Inflammatory macrophage treated with lipopolysaccharide for 1 hour (primary cell): ENCODE results near the gene BORCS6.
"Not testable (repeated sequence)": the region's sequence is repeated elsewhere in the genome, so short reads cannot be mapped to it uniquely, and the experiment has no call there.

ENCODE experiments used
- DNase-seq, 2 donors: peaks; one replicate each; pipeline ENCODE4 v3.0.0-alpha.2; 2020 to 2022

The BORCS6 gene

DNA sequence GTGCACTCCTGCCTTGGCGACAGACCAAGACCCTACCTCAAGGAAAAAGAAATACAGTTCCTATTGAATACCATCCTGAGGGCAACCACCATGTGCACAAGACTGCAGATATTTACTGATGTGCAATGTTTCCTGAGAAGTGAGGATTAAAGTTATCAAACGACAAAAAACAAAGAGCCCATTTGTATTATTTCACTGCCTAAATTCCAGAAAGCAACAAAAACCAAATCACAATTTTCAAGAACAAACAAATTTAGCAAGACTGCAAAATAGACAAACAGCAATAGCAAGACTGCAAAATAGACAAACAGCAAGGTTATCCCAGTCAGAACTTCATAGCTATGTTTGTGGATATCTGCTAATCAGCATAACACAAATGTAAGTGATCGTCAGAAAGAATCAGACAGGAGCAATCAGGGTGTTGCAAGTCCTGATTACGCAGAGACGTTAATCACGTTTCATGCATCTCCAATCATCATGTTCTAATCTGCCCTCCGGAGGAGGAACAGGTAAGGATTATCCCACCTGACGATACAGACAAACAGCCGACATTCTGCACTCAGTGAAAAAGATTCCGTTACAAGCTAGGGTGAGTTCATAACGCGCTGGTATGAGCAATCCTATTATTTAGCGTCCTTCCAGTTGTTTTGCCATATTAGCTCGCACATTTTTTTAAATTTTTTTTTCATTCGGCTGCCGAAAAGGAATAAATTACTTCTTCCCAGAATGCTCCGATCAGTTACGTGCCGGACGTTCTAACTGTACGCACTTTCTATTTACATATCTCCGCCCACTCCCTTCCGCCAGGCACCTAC, 16.7 kb downstream of the BORCS6 start:
- DNase-seq: peak; percentile 96 to 98

DNA sequence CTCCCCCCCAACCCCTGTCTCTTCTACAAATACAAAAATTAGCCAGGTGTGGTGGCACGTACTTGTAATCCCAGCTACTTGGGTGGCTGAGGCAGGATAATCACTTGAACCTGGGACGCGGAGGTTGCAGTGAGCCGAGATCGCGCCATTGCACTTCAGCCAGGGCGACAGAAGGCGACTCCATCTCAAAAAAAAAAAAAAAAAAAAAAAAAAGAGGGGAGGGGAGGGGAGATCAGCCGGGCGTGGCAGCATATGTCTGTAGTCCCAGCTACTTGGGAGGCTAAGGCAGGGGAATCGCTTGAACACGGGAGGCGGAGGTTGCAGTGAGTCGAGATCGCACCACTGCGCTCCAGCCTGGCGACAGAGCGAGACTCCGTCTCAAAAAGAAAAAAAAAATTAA, 19.8 kb downstream of the BORCS6 start:
- DNase-seq: not testable (repeated sequence)

DNA sequence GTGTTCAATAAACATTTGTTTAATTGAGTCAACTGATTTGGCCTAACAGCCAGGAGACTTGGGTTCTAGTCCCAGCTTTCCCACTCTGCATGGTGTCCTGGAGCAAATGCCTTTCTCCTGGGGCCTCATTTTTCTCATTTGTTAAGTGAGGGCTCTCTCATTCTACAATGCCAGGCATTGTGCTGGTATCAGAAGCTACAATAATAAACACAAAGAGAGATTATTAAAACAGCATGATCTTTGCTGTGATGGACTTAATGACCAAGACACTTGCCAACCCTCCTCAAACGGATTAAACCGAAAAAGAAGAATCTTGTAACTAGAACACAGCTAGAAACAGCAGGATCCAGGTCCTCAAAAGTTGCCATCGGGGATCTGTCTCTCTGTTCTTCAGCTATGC, 22.5 kb downstream of the BORCS6 start:
- DNase-seq: no peak

- no peak for DNase-seq
Measured at GRCh38 chr17:8166731-8167130, 23.2 kb downstream of the BORCS6 start.

DNA sequence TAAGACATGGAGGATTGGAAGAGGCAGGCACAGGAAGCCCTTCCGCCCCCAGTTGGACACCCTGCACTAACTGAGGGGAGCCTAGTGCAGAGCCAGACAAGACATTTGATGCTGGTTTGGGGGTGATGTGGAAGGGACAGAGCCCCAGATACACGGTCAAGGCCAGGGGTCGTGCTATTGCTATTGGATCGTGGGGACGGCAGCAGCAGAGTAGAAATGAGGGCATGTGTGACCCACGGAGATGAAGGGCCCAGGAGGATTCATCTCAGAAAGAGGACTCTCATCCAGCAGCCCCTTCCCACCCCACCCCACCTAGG, 25.2 kb downstream of the BORCS6 start:
- no peak for DNase-seq

GRCh38 chr17:8163978-8164814, 25.8 kb downstream of the BORCS6 start:
- peak; percentile 59 to 70 for DNase-seq

DNA sequence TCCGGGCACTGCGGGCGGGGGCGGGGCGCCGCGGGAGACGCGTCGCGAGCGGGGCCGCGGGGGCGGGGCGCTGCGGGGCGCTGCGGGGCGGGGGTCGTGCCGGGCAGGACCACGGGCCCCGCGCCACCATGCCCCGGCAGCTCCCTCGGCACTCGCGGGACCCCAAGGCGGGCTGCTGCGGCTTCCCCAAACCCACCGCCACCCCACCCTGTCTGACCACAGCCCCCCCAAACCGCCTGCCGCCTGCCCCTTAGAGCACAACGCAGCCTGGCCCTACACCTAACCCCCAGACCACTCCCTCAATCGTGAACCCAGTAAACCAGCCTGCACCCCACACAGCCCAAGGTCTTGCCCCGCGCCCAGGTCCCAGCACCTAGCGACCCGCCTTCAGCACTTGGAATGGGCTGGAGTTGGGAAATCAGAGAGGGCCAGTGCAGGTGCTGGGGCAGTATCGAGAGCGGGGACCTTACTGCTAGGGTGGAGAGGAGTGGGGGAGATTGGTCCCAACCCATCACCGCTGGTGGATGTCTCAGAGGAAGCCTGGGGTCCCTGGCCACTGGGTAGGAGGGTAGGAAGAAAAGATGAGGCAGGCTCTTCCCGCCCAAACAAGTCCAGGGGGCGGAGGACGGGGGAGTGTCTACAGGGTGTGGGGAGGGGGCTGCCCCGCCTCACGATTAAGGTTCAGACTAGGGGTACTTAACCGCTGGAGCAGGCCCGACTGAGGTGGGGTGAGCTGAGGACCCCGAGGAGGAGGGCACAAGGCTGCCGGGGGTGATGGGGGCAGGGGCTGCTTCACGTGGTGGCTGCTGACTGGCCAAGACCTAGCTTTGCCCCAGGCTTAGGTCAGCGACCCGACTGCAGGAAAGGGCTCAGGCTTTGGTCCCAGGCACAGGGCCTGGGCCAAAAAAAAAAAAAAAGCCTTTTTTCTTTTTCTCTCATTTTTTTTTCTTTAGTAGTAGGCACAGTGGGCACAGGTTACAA, 26.7 kb downstream of the BORCS6 start:
- no peak for DNase-seq

GRCh38 chr17:8162233-8162996, 27.6 kb downstream of the BORCS6 start, which contains the start of gene VAMP2:
Gene VAMP2 (minus strand): TSS chr17:8162948. CDS start chr17:8162879, 69 bp downstream.
- DNase-seq: peak; percentile 57 to 79

DNA sequence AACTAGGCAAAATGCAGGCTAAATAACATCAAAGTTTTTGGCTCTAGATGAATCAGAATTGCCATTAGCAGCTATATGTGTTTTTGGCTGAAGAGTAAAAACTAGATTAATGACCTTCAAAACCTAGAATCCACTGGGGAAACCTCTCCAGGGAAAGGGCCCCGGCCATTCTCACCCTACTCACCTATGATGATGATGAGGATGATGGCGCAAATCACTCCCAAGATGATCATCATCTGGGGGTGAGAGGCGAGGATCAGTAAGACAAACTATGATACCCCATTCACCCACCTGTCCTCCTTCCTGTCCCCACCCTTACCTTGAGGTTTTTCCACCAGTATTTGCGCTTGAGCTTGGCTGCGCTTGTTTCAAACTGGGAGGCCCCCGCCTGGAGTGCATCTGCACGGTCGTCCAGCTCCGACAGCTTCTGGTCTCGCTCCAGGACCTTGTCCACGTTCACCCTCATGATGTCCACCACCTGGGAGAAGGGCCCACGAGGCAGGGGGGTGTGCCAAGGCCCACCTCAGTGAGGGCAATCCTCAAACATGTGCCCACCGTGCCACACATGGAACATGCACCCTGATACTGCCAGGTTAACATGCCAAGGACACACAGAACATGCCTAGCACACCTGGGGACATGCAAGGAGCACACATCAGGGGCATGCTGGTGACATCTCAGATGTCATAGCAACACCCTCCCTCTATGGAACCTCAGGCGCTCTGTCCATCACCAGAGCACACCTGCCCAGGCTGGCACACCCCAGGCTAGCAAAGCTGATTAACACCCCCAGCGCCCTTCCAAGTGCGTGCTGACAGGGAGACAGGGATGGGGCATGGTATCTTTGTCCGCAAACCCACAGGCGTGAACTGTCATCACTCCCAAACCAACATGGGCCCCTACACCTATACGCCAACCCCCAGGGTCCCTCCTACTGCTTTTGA, 28.4 kb downstream of the BORCS6 start:
- DNase-seq: no peak

GRCh38 chr17:8160741-8161221, 29.2 kb downstream of the BORCS6 start:
- DNase-seq: no peak

DNA sequence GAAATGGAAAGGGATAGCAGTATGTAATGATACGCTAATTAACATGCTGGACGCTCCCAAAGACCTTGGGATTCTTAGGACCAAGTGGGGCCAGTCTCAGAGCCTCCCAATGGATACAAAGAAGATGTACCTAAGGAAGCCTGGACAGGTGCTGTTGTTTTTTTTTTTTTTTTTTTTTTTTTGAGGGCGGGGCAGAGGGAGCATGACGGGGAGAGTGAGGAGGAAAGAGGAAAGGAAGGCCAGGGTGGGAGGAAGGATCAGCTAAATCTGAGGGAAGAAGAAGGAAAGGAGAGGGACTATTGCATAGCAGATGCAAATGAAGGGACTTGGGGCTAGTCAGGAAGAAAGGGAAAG, 29.8 kb downstream of the BORCS6 start:
- no peak for DNase-seq

DNA sequence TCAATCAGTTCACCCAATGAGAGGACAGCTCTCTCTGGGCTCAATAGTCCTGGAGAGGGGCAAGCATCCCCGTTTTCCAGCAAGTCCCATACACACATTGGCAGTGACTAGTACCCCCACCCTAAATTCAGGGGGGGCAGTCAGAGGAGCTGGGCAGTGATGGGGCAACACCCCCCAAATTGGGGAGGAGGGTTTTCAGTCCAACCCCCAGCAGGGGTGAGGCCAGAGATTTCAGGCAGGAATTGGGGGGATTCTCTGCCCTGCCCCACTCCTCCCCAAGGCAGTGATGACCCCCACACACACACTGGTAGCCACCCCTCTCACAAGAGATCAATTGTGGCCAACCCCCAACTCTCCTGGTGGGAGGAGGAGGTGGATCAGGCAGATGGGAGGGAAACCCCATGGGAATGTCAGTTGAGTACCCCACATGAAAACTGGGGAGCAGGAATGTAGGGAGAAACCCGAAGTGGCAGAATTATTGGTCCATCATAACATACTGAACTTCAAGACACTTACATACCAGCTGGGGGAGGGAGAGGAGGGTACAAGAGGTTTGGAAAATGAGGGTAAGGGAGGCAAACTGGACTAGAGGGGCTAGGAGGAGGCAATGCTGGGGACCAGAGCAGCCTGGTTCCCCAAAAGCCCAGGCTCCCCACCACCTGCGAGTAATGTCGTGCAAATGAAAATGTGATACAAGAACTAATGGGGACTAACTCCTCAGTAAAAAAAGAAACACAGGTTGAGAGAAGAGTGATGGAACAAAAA, 30.3 kb downstream of the BORCS6 start:
- no peak for DNase-seq

GRCh38 chr17:8159032-8159400, 31.0 kb downstream of the BORCS6 start:
- DNase-seq: no peak

- DNase-seq: peak; percentile 87 to 100
Measured at GRCh38 chr17:8158267-8159031, 31.5 kb downstream of the BORCS6 start.

DNA sequence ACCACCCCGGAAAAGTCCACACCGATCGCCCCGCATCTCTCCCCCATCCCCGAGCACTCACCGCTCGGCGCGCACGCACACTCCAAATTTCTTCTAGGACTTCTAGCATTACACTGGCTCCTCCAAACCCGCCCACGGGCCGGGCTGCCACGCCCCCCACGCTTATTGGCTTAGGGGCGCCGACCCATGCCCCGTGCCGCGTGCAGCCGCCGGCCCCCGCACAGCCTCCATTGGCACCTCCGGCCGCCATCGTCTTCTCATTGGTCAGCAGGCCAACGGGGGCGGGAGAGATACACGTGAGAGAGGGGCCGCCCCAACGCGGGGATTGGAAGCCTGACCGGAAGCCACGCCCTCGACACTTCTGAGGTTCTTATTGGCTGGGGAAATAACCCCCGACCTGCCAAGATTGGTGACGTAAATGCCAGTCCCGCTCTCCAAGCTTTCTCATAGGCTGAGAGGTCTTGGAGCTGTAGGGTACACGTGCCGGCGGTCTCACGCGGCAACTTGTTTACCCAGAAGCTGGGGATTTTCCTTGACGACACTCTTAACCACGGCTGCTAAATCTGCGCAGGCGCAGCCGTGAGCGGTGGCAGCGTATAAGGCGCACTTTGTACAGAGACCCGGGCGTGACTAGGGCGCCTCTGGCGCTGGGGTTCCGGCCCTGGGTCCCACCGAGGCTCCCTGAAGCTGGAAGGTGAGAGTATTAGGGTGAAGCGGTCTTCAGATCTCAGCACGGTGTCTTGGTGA, 33.6 kb downstream of the BORCS6 start:
- peak; percentile 99 to 100 for DNase-seq

DNA sequence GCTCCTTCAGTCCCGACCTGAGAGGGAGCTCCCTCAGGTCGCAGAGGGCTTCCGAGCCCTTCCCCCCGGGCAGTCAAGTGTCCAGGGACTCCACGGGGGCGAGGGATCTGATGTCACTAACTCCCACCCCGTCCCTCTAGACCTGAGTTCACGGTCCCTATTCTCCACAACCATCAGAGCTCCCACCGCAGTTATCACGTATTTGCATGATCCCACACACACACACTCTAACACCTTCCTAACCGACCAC, 34.1 kb downstream of the BORCS6 start:
- no peak for DNase-seq

DNA sequence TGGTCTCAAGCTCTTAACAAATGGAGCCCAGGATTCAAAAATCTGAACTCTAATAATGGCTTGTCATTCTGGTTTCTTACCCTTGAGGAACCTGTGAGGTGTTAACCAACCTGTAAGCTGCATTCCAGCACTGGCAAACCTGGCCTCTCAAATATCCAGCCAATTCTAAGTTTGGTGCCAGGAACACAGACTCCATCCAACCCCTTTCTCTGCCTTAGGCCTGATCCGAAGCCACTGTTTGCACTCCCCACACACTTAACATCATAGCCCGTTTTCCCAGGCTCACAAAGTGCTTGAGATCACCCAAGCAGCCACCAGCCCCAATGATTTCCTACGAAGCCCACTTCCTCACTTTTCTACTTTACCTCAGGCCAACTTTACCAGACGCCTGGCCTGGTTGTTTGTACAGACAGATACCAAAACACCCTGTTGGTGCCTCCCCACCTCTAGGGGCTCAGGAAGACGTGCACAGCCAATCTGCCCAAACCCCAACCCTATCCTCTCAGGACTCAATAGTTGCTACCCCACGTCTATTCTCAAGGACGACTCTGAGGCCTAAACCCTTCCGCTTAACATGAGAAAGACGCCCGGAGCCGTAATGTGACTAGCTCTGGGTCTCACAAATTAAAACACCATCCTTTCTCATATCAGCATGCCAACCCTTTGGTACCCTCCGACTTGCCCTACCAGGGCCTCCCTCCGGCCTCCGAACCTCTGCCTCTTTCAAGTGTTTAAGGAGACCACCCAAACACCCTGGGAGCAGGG, 34.6 kb downstream of the BORCS6 start:
- DNase-seq: no peak

- no peak for DNase-seq
Measured at GRCh38 chr17:8154608-8155155, 35.3 kb downstream of the BORCS6 start.
